Duodenal mucosa (tissue), 2 donors: Measurements from ENCODE around the gene ATL1.

ENCODE experiments used
- H3K27ac ChIP-seq: one replicate; pipeline ENCODE4 v1.7.0; 2013; ENCODE audit warnings: low read depth, low read length
- H3K27me3 ChIP-seq, 2 donors: one replicate each; pipeline ENCODE4 v1.7.0; 2013; ENCODE audit warnings: low read length in 2 of 2, control low read depth in 1 of 2; ENCODE audit not compliant: insufficient read depth in 2 of 2, control insufficient read depth in 1 of 2
- H3K36me3 ChIP-seq, 2 donors: one replicate each; pipeline ENCODE4 v1.7.0; 2013; ENCODE audit warnings: low read length in 2 of 2, control low read depth in 1 of 2; ENCODE audit not compliant: insufficient read depth in 2 of 2, control insufficient read depth in 1 of 2
- H3K4me1 ChIP-seq, 2 donors: one replicate each; pipeline ENCODE4 v1.7.0; 2013; ENCODE audit warnings: low read length in 2 of 2, control low read depth in 1 of 2; ENCODE audit not compliant: insufficient read depth in 2 of 2, control insufficient read depth in 1 of 2
- H3K4me3 ChIP-seq, 2 donors: one replicate each; pipeline ENCODE4 v1.7.0; 2013; ENCODE audit warnings: low read length in 2 of 2, low read depth in 1 of 2
- H3K9ac ChIP-seq, 2 donors: one replicate each; pipeline ENCODE4 v1.7.0; 2013; ENCODE audit warnings: low read length in 2 of 2, low read depth in 1 of 2
- H3K9me3 ChIP-seq, 2 donors: one replicate each; pipeline ENCODE4 v1.7.0; 2013; ENCODE audit warnings: low read length in 2 of 2, control low read depth in 1 of 2; ENCODE audit not compliant: control insufficient read depth in 1 of 2

Gene ATL1

GRCh38 chr14:50600849-50601248 is 40.9 kb downstream of the ATL1 start:
- Histone ChIP-seq H3K4me3 (no peak overlapping the region), H3K27ac (no peak overlapping the region), H3K9ac (no peak overlapping the region), H3K9me3 (no peaks in the 10 kb centered on the region), H3K36me3 (no peaks in the 10 kb centered on the region), H3K4me1 (peaks cover 0 to 4% of the 10 kb centered on the region in 2 donors), H3K27me3 (no peaks in the 10 kb centered on the region)

- H3K9ac ChIP-seq: no peak overlapping the region
- H3K4me3 ChIP-seq: no peak overlapping the region
- H3K36me3 ChIP-seq: no peaks in the 10 kb centered on the region
- peaks cover 0 to 4% of the 10 kb centered on the region in 2 donors for H3K4me1 ChIP-seq
- H3K27me3 ChIP-seq: no peaks in the 10 kb centered on the region
- H3K9me3 ChIP-seq: no peaks in the 10 kb centered on the region
- H3K27ac ChIP-seq: no peak overlapping the region
These were observed 41.4 kb downstream of the ATL1 start for GRCh38 chr14:50601394-50601793.

- Histone ChIP-seq H3K4me1 (peaks cover 0 to 4% of the 10 kb centered on the region in 2 donors), H3K27ac (no peak overlapping the region), H3K9me3 (no peaks in the 10 kb centered on the region), H3K4me3 (no peak overlapping the region), H3K9ac (no peak overlapping the region), H3K36me3 (no peaks in the 10 kb centered on the region), H3K27me3 (no peaks in the 10 kb centered on the region)
These were observed 42.1 kb downstream of the ATL1 start for GRCh38 chr14:50602035-50602434.

- H3K4me1 ChIP-seq: peaks cover 0 to 4% of the 10 kb centered on the region in 2 donors
- no peak overlapping the region for H3K27ac ChIP-seq
- H3K27me3 ChIP-seq: no peaks in the 10 kb centered on the region
- no peak overlapping the region for H3K4me3 ChIP-seq
- no peaks in the 10 kb centered on the region for H3K36me3 ChIP-seq
- no peaks in the 10 kb centered on the region for H3K9me3 ChIP-seq
- no peak overlapping the region for H3K9ac ChIP-seq
These were observed 43.6 kb downstream of the ATL1 start for GRCh38 chr14:50603565-50603964.

- H3K27me3 ChIP-seq: no peaks in the 10 kb centered on the region
- H3K9me3 ChIP-seq: no peaks in the 10 kb centered on the region
- no peaks in the 10 kb centered on the region for H3K4me1 ChIP-seq
- H3K36me3 ChIP-seq: no peaks in the 10 kb centered on the region
- no peak overlapping the region for H3K27ac ChIP-seq
- no peak overlapping the region for H3K4me3 ChIP-seq
- no peak overlapping the region for H3K9ac ChIP-seq
These were observed 45.8 kb downstream of the ATL1 start for GRCh38 chr14:50605766-50606165.

GRCh38 chr14:50606468-50606867 is 46.5 kb downstream of the ATL1 start:
- Histone ChIP-seq H3K4me3 (no peak overlapping the region), H3K27me3 (no peaks in the 10 kb centered on the region), H3K9me3 (no peaks in the 10 kb centered on the region), H3K9ac (no peak overlapping the region), H3K27ac (no peak overlapping the region), H3K4me1 (no peaks in the 10 kb centered on the region), H3K36me3 (no peaks in the 10 kb centered on the region)

GRCh38 chr14:50607181-50607580 is 47.2 kb downstream of the ATL1 start:
- Histone ChIP-seq H3K9ac (no peak overlapping the region), H3K27ac (no peak overlapping the region), H3K9me3 (no peaks in the 10 kb centered on the region), H3K27me3 (no peaks in the 10 kb centered on the region), H3K4me3 (no peak overlapping the region), H3K36me3 (no peaks in the 10 kb centered on the region), H3K4me1 (no peaks in the 10 kb centered on the region)

- H3K4me3 ChIP-seq: no peak overlapping the region
- H3K27me3 ChIP-seq: no peaks in the 10 kb centered on the region
- no peak overlapping the region for H3K27ac ChIP-seq
- no peaks in the 10 kb centered on the region for H3K4me1 ChIP-seq
- H3K9me3 ChIP-seq: no peaks in the 10 kb centered on the region
- H3K9ac ChIP-seq: no peak overlapping the region
- no peaks in the 10 kb centered on the region for H3K36me3 ChIP-seq
These were observed 47.8 kb downstream of the ATL1 start for GRCh38 chr14:50607761-50608160.

- no peaks in the 10 kb centered on the region for H3K9me3 ChIP-seq
- H3K36me3 ChIP-seq: no peaks in the 10 kb centered on the region
- no peak overlapping the region for H3K4me3 ChIP-seq
- no peak overlapping the region for H3K9ac ChIP-seq
- no peaks in the 10 kb centered on the region for H3K27me3 ChIP-seq
- no peaks in the 10 kb centered on the region for H3K4me1 ChIP-seq
- no peak overlapping the region for H3K27ac ChIP-seq
These were observed 48.4 kb downstream of the ATL1 start for GRCh38 chr14:50608302-50608851.

GRCh38 chr14:50610465-50610864 is 50.5 kb downstream of the ATL1 start:
- Histone ChIP-seq H3K4me3 (no peak overlapping the region), H3K27ac (no peak overlapping the region), H3K36me3 (no peaks in the 10 kb centered on the region), H3K27me3 (no peaks in the 10 kb centered on the region), H3K4me1 (no peaks in the 10 kb centered on the region), H3K9ac (no peak overlapping the region), H3K9me3 (no peaks in the 10 kb centered on the region)

- no peaks in the 10 kb centered on the region for H3K9me3 ChIP-seq
- no peak overlapping the region for H3K27ac ChIP-seq
- no peaks in the 10 kb centered on the region for H3K36me3 ChIP-seq
- H3K4me3 ChIP-seq: no peak overlapping the region
- no peaks in the 10 kb centered on the region for H3K27me3 ChIP-seq
- no peaks in the 10 kb centered on the region for H3K4me1 ChIP-seq
- H3K9ac ChIP-seq: no peak overlapping the region
These were observed 52.9 kb downstream of the ATL1 start for GRCh38 chr14:50612806-50613205.
